H1 (cell line): ENCODE data around the gene SCYL1. TPM values are rescaled to one million over a fixed set of nuclear protein-coding genes. Genes with fewer than 3 reads are reported as not detected.

Experiments
- CTCF ChIA-PET: fragments of 300-600 bp; sonication (Branson Sonifier 250); formaldehyde crosslinking; loops from one replicate; lab custom pipeline; 2021; ENCODE audit not compliant: partially characterized antibody; lab: Charles Lee
- POLR2A ChIA-PET: fragments of 300-600 bp; sonication (Branson Sonifier 250); formaldehyde crosslinking; loops from one replicate; lab custom pipeline; 2021; ENCODE audit warnings: inconsistent platforms; ENCODE audit not compliant: partially characterized antibody; lab: Charles Lee
- DNase-seq, 2 experiments: peaks; one replicate each; pipeline versions ENCODE4 v3.0.0 to v3.0.0-alpha.2; 2010 to 2022; ENCODE audit warnings: low spot score in 2 of 2, low read depth in 1 of 2, mixed read lengths in 1 of 2
- FAIRE-seq: peaks from 2 replicates; lab custom pipeline; 2011; peaks lifted over from hg19 to GRCh38; lab: Jason Lieb, UNC
- H2AFZ ChIP-seq: 2 replicates; pipeline ENCODE4 v1.8.1; 2012; ENCODE audit warnings: low read length, inconsistent platforms
- H2AK5ac ChIP-seq: 2 replicates; pipeline ENCODE4 v1.6.1; 2013; ENCODE audit warnings: low read depth, low read length
- H2BK120ac ChIP-seq: replicated peaks from 2 replicates; pipeline ENCODE3; 2013; ENCODE audit warnings: low read depth, low read length, inconsistent platforms
- H2BK12ac ChIP-seq: 2 replicates; pipeline ENCODE4 v1.6.1; 2013; ENCODE audit warnings: low read depth, low read length
- H2BK15ac ChIP-seq: 2 replicates; pipeline ENCODE4 v1.6.1; 2013; ENCODE audit warnings: low read length
- H2BK20ac ChIP-seq: 2 replicates; pipeline ENCODE4 v1.6.1; 2013; ENCODE audit warnings: low read length
- H2BK5ac ChIP-seq: 2 replicates; pipeline ENCODE4 v1.6.1; 2013; ENCODE audit warnings: low read depth, low read length
- H3K14ac ChIP-seq: 2 replicates; pipeline ENCODE4 v1.6.1; 2013; ENCODE audit warnings: inconsistent platforms; ENCODE audit not compliant: insufficient read length
- H3K18ac ChIP-seq: 2 replicates; pipeline ENCODE4 v1.6.1; 2013; ENCODE audit warnings: low read length; ENCODE audit errors: extremely low read depth
- H3K23ac ChIP-seq: 2 replicates; pipeline ENCODE4 v1.6.1; 2013; ENCODE audit warnings: inconsistent platforms; ENCODE audit not compliant: insufficient read length
- H3K23me2 ChIP-seq: 2 replicates; pipeline ENCODE4 v1.6.1; 2013; ENCODE audit warnings: low read depth, low read length
- H3K27ac ChIP-seq: 2 replicates; pipeline ENCODE4 v1.6.1; 2011; ENCODE audit warnings: low read depth, low read length, inconsistent platforms
- H3K27me3 ChIP-seq, 4 experiments: replicated peaks in 1 of 4; 1 replicate in 1 of 4; 2 replicates in 3 of 4; pipeline versions ENCODE4 v1.6.1 to v1.8.1; 2011 to 2013; ENCODE audit warnings: low read length in 3 of 4, mild to moderate bottlenecking in 3 of 4, inconsistent platforms in 2 of 4, mixed read lengths in 2 of 4, moderate library complexity in 1 of 4; ENCODE audit not compliant: control insufficient read depth in 3 of 4, insufficient read depth in 3 of 4; ENCODE audit errors: extremely low read depth in 1 of 4
- H3K36me3 ChIP-seq, 4 experiments: 2 replicates each; pipeline versions ENCODE4 v1.6.1 to v1.8.1; 2011 to 2013; ENCODE audit warnings: mild to moderate bottlenecking in 4 of 4, low read length in 3 of 4, moderate library complexity in 2 of 4, control low read depth in 1 of 4, inconsistent platforms in 1 of 4; ENCODE audit not compliant: insufficient read depth in 4 of 4, control insufficient read depth in 2 of 4
- H3K4ac ChIP-seq: replicated peaks from 2 replicates; pipeline ENCODE3; 2013; ENCODE audit warnings: low read length, low read depth, mixed read lengths, inconsistent platforms; ENCODE audit not compliant: insufficient read length
- H3K4me1 ChIP-seq, 4 experiments: replicated peaks in 1 of 4; 1 replicate in 1 of 4; 2 replicates in 3 of 4; pipeline versions ENCODE4 v1.6.1 to v1.8.1; 2011 to 2013; ENCODE audit warnings: low read length in 3 of 4, inconsistent platforms in 2 of 4, mixed read lengths in 1 of 4; ENCODE audit not compliant: insufficient read depth in 4 of 4, control insufficient read depth in 3 of 4
- H3K4me2 ChIP-seq, 2 experiments: 2 replicates each; pipeline versions ENCODE4 v1.6.1 to v1.8.1; 2011 to 2013; ENCODE audit warnings: low read depth in 2 of 2, low read length in 2 of 2, control low read depth in 1 of 2, inconsistent platforms in 1 of 2, mild to moderate bottlenecking in 1 of 2; ENCODE audit not compliant: insufficient read depth in 1 of 2
- H3K4me3 ChIP-seq, 4 experiments: fragments of 200-600, 300-600 bp in 1 of 4; sonication (generic), shearing (Covaris generic), sonication (Bioruptor Twin) in 1 of 4; 2 replicates each; pipeline versions ENCODE4 v1.5.1 to v1.8.1; 2011 to 2016; ENCODE audit warnings: low read length in 4 of 4, low read depth in 3 of 4, control low read depth in 2 of 4, inconsistent platforms in 2 of 4, mild to moderate bottlenecking in 2 of 4, mixed read lengths in 1 of 4, moderate library complexity in 1 of 4; ENCODE audit not compliant: insufficient read depth in 2 of 4; ENCODE audit errors: extremely low read depth in 1 of 4
- H3K56ac ChIP-seq: replicated peaks from 2 replicates; pipeline ENCODE3; 2013; ENCODE audit warnings: low read depth, mild to moderate bottlenecking, mixed read lengths, low read length, inconsistent platforms; ENCODE audit not compliant: insufficient read length
- H3K79me1 ChIP-seq: 2 replicates; pipeline ENCODE4 v1.6.1; 2013; ENCODE audit warnings: low read depth, low read length, control low read depth
- H3K79me2 ChIP-seq, 2 experiments: 2 replicates each; pipeline versions ENCODE4 v1.6.1 to v1.8.1; 2012 to 2013; ENCODE audit warnings: low read length in 2 of 2, mild to moderate bottlenecking in 2 of 2, inconsistent platforms in 1 of 2; ENCODE audit not compliant: insufficient read depth in 2 of 2, control insufficient read depth in 1 of 2
- H3K9ac ChIP-seq, 4 experiments: replicated peaks in 1 of 4; 1 replicate in 1 of 4; 2 replicates in 3 of 4; pipeline versions ENCODE4 v1.6.1 to v1.8.1; 2011 to 2013; ENCODE audit warnings: low read depth in 3 of 4, low read length in 3 of 4, control low read depth in 2 of 4, mild to moderate bottlenecking in 2 of 4, moderate library complexity in 2 of 4, inconsistent platforms in 1 of 4; ENCODE audit errors: extremely low read depth in 1 of 4
- H3K9me3 ChIP-seq, 2 experiments: 2 replicates each; pipeline versions ENCODE4 v1.6.1 to v1.8.1; 2012 to 2013; ENCODE audit warnings: mild to moderate bottlenecking in 2 of 2, moderate library complexity in 2 of 2, control low read depth in 1 of 2, inconsistent platforms in 1 of 2, low read depth in 1 of 2, low read length in 1 of 2, mixed read lengths in 1 of 2; ENCODE audit not compliant: insufficient read depth in 2 of 2
- H4K20me1 ChIP-seq, 2 experiments: replicated peaks in 1 of 2; 2 replicates each; pipeline versions ENCODE3 to v1.8.1; 2011 to 2013; ENCODE audit warnings: inconsistent platforms in 2 of 2, low read length in 2 of 2, mild to moderate bottlenecking in 1 of 2; ENCODE audit not compliant: insufficient read depth in 2 of 2, control insufficient read depth in 1 of 2
- H4K5ac ChIP-seq: 2 replicates; pipeline ENCODE4 v1.6.1; 2013; ENCODE audit warnings: low read length, low read depth, mixed read lengths, inconsistent platforms; ENCODE audit not compliant: insufficient read length
- H4K8ac ChIP-seq: 2 replicates; pipeline ENCODE4 v1.8.0; 2013; ENCODE audit warnings: mild to moderate bottlenecking, moderate library complexity, low read length, inconsistent platforms; ENCODE audit not compliant: insufficient read depth; ENCODE audit errors: extremely low read depth
- H4K91ac ChIP-seq: replicated peaks from 2 replicates; pipeline ENCODE3; 2013; ENCODE audit warnings: low read length, mixed read lengths, inconsistent platforms; ENCODE audit not compliant: insufficient read length
- ASH2L ChIP-seq: fragments of 200-600, 300-600 bp; sonication (generic); IDR thresholded peaks from one replicate; pipeline ENCODE4 v1.7.1; 2017; ENCODE audit warnings: low read length
- BACH1 ChIP-seq: IDR thresholded peaks from 2 replicates; pipeline ENCODE4 v1.6.1; 2012; ENCODE audit warnings: low read length, improper control_type of control experiment
- EGR1 ChIP-seq: IDR thresholded peaks from 2 replicates; pipeline ENCODE4 v1.6.1; 2011; ENCODE audit warnings: low read depth, low read length, borderline replicate concordance
- JUND ChIP-seq: IDR thresholded peaks from 2 replicates; pipeline ENCODE4 v1.6.1; 2011; ENCODE audit warnings: mild to moderate bottlenecking, improper control_type of control experiment, low read length
- KDM1A ChIP-seq: fragments of 200-600, 300-600 bp; sonication (generic); IDR thresholded peaks from 2 replicates; pipeline ENCODE4 v1.7.1; 2016; ENCODE audit warnings: mild to moderate bottlenecking, low read length, borderline replicate concordance
- POLR2A ChIP-seq, 2 experiments: IDR thresholded peaks; 1 replicate in 1 of 2; 2 replicates in 1 of 2; pipeline ENCODE4 v1.6.1; 2011; ENCODE audit warnings: low read depth in 2 of 2, low read length in 2 of 2, mild to moderate bottlenecking in 2 of 2; ENCODE audit errors: control extremely low read depth in 1 of 2
- RNF2 ChIP-seq: fragments of 200-900, 300-1000 bp; sonication (generic); IDR thresholded peaks from 2 replicates; pipeline ENCODE4 v1.7.1; 2016; ENCODE audit warnings: borderline replicate concordance, low read depth, mild to moderate bottlenecking, antibody characterized with exemption, low read length; ENCODE audit not compliant: poor library complexity, severe bottlenecking; ENCODE audit errors: missing control alignments
- SIX5 ChIP-seq: IDR thresholded peaks from 2 replicates; pipeline ENCODE4 v1.6.1; 2011; ENCODE audit warnings: mild to moderate bottlenecking, low read depth, low read length
- WGBS, 2 experiments: shearing (Covaris generic) in 1 of 2; methylation state at CpG; one replicate each; pipeline versions ENCODE4 v1.1.6 to v1.1.7; 2013 to 2015; ENCODE audit warnings: low lambda C conversion rate in 2 of 2, mixed read lengths in 2 of 2, inconsistent platforms in 1 of 2, low coverage in 1 of 2, missing lambda C conversion rate in 1 of 2; ENCODE audit not compliant: insufficient replicate concordance in 2 of 2, insufficient coverage in 1 of 2, insufficient read length in 1 of 2; ENCODE audit errors: extremely low coverage in 1 of 2, missing lambda C conversion rate in 1 of 2; 5-methylcytosine and 5-hydroxymethylcytosine counted together
- polyA plus RNA-seq, 7 experiments: library from polyadenylated mRNA; depleted of rRNA in 3 of 7; stranded (reverse) in 5 of 7; unstranded in 2 of 7; fragments of >200 nt in 5 of 7; fragments of 200-250 nt in 2 of 7; gene quantifications; 1 replicate in 5 of 7; 2 replicates in 1 of 7; 4 replicates in 1 of 7; pipeline versions ENCODE4 v1.2.1 to v1.2.3, GENCODE V29; 2011 to 2013; ENCODE audit warnings: missing spikeins in 2 of 7, mixed read lengths in 2 of 7
- total RNA-seq: library from RNA; stranded (reverse); fragmentation: NEBNext Ultra II Directional; extraction: Animal tissue kit (Norgen Biotek cat#: 25700); gene quantifications from 2 replicates; pipeline ENCODE4 v1.2.1, GENCODE V29; 2021
- TF ChIP-seq, protein P1 (sequence below), 3 experiments: IDR thresholded peaks; 1 replicate in 2 of 3; 2 replicates in 1 of 3; pipeline versions ENCODE4 v1.5.1 to v1.6.1; 2011; ENCODE audit warnings: low read length in 3 of 3, mild to moderate bottlenecking in 3 of 3, inconsistent platforms in 2 of 3, low read depth in 1 of 3, moderate library complexity in 1 of 3; ENCODE audit not compliant: insufficient read depth in 1 of 3; ENCODE audit errors: control extremely low read depth in 1 of 3

Gene SCYL1
- total and polyA plus RNA-seq, 2 of the 8 experiments (the other 6 are each of a cell fraction or from before 2014, with no cell fraction given), result 59.8 to 77.7 TPM

DNA sequence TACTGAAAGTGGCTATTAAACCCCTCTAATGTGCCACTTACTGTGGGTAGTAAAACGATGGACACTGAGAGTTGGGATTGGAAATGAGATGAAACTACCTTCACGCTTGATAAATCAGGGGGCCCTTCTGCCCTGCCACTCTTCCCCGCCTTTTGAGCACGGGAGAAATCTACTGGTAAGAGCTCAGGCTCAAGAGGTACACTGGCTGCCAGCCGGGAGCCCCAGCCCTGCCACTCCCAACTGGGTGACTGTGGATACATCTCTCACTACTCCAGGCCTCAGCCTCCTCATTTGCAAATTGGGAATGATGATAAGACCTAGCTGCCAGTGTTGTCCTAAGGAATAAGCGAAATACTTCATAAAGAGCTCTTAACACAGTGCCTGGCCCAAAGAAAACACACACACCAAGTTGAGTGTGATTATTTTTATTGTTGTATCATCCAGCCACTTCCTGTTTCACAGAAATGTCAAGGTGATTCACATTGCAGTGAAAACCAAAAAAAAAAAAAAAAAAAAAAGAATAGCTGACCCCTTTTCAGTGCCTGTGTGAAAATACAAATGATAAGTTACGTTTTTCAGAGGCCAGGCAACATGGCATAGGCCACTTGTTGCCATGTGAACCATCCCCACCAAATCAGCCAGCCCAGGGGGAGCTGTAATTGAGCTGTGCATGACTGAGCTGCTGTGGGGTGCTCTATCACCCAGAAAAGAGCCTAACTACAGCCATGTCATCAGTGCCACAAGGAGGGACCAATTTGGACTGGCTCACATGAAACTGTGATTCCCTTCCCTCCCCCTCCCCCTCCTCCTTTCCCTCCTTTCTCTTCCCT lies 41.0 kb downstream of the SCYL1 start:
- Histone ChIP-seq H2BK20ac (no peak overlapping the region), H3K23me2 (peaks cover 6% of the 10 kb centered on the region; the same call in 1 of the 2 replicates), H4K5ac (no peak overlapping the region), H4K91ac (no peak overlapping the region), H3K27ac (no peak overlapping the region), H3K79me1 (peaks cover 2% of the 10 kb centered on the region; the same call in 1 of the 2 replicates), H4K20me1 (peaks cover 0 to 5% of the 10 kb centered on the region in 2 experiments), H3K79me2 (peaks cover 0 to 5% of the 10 kb centered on the region in 2 experiments; a peak in 1 of 4 replicates), H2BK5ac (no peak overlapping the region), H3K14ac (no peak overlapping the region), H3K4me1 (peaks cover 0 to 11% (median 7%) of the 10 kb centered on the region in 4 experiments; a peak in 6 of 7 replicates), H2AFZ (no peak overlapping the region), H3K36me3 (no peaks in the 10 kb centered on the region), H2BK15ac (no peak overlapping the region), H3K27me3 (no peaks in the 10 kb centered on the region; a peak in 2 of 7 replicates), H3K4me2 (no peak overlapping the region), H2BK120ac (no peak overlapping the region), H3K4ac (no peak overlapping the region), H3K56ac (no peak overlapping the region), H2AK5ac (no peak overlapping the region), H3K4me3 (no peak overlapping the region), H3K18ac (no peak overlapping the region), H4K8ac (no peak overlapping the region), H3K23ac (no peak overlapping the region), H3K9me3 (no peaks in the 10 kb centered on the region), H3K9ac (no peak overlapping the region), H2BK12ac (no peak overlapping the region)
- 87% methylated on average over 7 of the region's 7 CpGs; no CpG with 5 or more reads in 1 of the 2 experiments for WGBS, 2 experiments
- POLR2A ChIA-PET, result interaction anchor here (0.8 to 1.5 kb wide), 2 partner anchors 9 to 19 kb away, joined by 3 to 4 read pairs; no protein-coding TSS in a partner anchor
- FAIRE-seq (no peak), DNase-seq (no peak)
- CTCF ChIA-PET, result interaction anchor here (0.6 to 16.3 kb wide), 7 partner anchors 10 to 83 kb away, joined by 3 to 284 read pairs (median 11); partner anchors contain the start of gene EHBP1L1
- no peak for TF ChIP-seq RNF2
- no peak for TF ChIP-seq JUND
- TF ChIP-seq, protein P1, sequence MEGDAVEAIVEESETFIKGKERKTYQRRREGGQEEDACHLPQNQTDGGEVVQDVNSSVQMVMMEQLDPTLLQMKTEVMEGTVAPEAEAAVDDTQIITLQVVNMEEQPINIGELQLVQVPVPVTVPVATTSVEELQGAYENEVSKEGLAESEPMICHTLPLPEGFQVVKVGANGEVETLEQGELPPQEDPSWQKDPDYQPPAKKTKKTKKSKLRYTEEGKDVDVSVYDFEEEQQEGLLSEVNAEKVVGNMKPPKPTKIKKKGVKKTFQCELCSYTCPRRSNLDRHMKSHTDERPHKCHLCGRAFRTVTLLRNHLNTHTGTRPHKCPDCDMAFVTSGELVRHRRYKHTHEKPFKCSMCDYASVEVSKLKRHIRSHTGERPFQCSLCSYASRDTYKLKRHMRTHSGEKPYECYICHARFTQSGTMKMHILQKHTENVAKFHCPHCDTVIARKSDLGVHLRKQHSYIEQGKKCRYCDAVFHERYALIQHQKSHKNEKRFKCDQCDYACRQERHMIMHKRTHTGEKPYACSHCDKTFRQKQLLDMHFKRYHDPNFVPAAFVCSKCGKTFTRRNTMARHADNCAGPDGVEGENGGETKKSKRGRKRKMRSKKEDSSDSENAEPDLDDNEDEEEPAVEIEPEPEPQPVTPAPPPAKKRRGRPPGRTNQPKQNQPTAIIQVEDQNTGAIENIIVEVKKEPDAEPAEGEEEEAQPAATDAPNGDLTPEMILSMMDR (IDR thresholded peaks at IDR 0.05; ENCODE audit: control extremely low read depth in 1 of 3, insufficient read depth in 1 of 3, low read depth in 1 of 3, low read length in 3 of 3), result no peak
- no peak for TF ChIP-seq BACH1
- TF ChIP-seq ASH2L, result no peak
- no peak for TF ChIP-seq EGR1
- TF ChIP-seq POLR2A (IDR thresholded peaks at IDR 0.05; ENCODE audit: control extremely low read depth in 1 of 2, low read depth in 2 of 2, low read length in 2 of 2), result no peak
- TF ChIP-seq KDM1A, result no peak
- no peak for TF ChIP-seq SIX5
